ENCODE measurements around the gene PCSK5.
"Not testable (repeated sequence)": the region's sequence is repeated elsewhere in the genome, so short reads cannot be mapped to it uniquely, and the experiment has no call there.

Gene PCSK5

DNA sequence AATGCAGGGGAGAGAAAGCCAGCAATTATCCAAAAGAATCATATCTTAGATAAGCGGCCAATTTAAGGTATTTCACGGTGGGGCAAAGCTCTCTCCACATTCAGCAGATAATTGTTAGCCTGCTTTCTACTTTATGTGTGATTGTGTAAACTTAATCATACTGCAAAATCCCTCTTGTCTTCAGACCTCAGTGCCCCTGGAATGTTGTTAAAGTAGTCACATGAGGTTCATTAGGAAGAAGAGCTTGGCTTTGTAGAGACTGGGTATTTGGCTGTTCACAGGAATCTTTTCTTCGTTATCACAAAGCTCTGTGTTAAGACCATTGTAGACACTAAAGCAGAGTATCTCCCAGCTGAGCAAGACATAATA, 376.8 kb downstream of the PCSK5 start:
- no peak for DNase-seq

DNA sequence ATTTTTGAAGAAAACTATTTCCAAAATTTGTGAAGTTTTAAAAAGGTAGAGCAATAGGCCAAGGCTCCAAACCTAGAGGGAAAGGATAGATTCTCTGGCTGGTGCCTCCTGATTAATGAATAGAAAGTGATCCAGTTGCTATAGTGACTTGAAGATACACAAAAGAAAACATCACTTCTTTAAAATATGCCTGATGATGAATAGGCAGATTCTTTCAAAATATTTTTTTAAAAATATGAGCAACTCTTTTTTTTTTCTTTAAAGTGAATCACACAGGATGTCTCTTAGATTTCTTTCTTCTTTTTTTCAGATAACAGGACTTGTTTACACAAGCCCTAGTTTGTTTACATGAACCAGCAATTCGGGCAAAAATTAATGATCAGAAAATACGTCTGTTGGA, 379.3 kb downstream of the PCSK5 start:
- DNase-seq: no peak

DNA sequence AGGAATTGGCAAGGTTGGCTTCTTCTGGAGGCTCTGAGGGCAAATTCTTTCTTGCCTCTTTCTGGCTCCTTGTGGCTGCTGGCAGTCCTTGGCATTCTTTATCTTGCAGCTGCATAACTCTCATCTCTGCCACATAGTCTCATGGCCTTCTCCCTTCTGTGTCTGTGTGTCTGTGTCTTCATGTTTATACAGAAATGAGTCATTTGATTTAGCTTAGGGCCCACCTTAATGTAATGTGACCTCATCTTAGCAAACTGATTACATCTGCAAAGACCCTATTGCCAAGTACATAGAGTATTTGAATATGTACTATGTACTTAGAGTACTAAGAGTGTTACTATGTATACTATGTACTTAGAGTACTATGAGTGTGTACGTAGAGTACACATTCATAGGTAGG, 381.3 kb downstream of the PCSK5 start:
- no peak for DNase-seq

DNA sequence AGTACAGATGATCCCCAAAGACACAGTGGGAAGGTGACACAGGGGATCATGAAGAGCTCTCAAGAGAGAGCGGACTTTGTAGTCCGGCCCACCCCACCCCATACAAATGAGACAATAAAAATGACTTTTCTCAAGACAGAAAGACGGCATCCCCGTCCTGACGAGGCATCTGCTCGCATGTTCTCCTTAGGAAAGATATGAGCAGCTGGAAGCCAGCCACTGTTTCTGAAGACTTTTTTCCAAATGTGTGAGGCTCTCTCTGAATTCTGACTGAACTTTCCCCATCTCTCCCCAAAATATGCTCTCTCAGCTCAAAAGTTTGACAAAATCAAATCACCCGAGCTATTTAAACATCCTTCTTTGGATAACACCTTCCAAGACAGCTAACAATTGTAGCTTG, 398.6 kb downstream of the PCSK5 start:
- no peak for DNase-seq

DNA sequence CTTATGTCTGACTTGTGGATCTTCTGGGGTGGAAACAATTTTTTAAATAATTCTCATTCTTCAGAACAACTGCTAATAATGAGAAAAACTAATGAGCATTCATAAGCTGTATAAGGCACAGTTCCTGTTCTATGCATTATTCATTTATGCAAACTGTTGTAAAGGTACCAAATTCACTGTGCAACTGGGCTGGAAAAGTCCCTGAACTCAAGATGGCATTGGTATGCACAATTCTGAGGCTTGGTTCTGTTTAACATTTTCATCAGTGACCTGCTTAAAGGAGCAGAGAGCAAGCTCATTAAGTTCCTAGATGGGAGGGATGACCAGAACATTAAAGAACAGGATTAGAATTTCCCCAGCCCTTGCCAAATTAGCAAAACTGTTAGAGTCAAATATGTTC, 399.2 kb downstream of the PCSK5 start:
- no peak for DNase-seq

DNA sequence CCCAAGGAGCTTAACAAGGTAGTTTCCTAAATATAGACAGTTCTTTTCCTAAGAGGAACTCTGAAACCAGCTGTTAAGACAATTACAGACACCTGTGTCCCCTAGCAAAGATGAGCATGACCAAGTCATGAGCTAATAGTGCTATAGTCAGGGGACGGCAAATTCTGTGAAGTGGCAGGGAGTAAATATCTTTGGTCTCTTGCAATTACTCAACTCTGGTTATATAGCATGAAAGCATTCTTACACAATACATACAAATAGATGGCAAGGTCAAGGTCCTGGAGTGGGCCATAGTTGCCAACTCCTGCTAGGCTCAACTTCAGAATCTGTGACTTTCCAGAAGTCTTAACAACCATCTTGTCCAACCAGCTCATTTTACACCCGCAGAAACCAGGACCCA, 400.1 kb downstream of the PCSK5 start:
- DNase-seq: no peak

DNA sequence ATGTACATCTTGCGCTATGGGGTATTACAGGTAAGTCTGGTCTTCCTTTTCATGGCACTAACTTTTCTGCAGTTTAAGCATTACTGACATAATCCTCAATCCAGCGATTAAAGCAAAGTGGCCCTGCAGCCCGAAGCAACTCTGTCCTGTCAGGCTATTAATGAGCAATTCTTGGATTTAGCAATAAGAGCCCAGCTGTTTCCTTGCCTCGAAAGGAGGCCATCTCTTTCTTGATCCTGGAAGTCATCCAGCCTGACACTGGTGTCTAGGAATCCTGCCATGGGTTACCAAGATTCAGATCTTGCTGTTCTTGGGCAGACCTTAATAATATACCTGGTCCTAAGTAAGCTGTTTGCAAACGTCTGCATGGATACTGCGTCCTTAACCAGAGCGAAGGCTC, 401.8 kb downstream of the PCSK5 start:
- DNase-seq: no peak

DNA sequence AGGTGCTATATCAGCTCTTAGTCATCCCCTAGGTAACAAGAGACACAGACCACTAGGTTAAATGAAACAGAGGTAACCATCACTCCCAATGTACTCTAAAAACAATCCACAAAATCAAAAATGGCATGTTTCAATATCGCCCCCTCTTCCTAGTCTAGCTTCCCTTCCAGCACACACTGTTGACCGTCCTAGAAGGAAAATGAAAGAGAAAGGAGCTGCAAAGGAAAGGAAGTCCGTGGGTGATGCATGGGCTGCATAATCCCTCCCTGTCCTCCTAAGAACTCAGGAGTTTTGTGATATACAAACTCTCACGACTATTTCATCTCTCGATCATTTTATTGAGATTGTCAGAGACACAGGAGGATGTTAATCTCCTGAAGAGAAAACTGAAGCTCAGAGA, 402.2 kb downstream of the PCSK5 start:
- no peak for DNase-seq

DNA sequence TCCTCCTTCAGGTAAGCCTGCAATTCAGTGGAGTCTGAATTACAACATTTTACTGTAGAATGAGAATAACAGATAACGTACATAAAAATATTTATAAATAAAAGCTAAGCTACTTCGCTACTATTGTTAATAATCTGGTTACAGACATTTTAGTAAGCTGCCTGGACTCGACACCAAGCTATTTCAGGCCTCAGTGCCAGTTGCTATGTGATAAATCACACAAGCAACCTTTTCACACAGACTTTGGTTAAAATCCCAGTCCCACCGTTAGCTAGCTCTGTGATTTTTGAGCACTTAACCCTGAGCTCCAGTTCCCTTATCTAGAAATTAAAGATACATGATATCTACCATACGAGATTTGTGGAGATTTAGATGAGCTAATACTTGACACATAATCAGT, 403.8 kb downstream of the PCSK5 start:
- no peak for DNase-seq

DNA sequence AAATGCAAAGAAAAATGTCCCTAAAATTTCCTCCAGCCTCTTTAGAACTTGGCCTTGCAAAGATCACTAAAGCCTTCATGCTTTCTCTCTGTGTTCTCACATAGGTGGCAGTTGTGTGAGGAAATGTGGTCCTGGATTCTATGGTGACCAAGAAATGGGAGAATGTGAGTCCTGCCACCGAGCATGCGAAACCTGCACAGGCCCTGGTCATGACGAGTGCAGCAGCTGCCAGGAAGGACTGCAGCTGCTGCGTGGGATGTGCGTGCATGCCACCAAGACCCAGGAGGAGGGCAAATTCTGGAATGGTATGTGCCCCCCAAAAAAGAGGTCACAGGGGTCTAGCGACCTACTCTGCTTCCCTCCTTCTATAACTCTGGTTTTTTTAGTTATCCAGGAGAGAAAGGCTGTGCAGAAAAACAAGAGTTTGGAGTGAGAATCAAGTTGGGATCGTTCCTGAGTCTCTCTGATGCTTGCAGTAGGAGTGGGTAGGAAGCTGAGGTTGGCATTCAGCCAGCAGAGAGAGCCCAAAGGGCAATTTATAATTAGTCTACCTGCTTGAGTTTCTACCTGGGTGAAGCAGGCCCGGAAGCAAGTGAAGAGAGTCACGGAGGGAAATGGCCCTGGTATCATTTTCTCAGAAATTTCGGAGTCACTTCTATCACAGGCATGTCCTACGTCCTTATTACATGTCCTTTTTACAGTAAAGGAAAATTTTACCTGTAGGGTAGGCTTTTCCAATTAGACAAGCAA, 406.3 kb downstream of the PCSK5 start:
- no peak for DNase-seq

DNA sequence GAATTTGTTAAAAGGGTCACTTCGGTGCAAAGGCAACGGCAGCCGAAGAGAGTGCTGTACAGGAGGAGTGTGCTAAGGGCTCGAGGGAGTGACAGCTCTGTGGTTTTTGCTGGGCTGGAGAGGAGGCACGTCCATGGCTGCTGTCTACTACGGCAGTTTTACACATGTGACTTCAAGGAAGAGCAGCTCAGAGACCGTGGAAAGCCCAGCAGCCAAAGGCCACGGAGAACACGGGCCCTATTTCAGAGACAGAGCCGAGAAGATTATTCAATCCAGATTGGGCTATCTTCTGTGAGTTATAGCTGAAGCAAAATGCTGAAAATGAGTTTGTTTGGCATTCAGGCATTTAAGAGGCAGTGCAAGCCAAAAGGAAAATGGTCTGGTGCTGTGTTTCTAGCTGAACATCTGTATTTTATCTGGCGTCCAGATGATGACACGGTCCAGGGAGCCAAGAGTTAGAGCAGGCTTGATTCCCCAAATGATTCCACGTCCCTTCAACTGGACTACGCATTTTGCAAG, 407.3 kb downstream of the PCSK5 start:
- no peak for DNase-seq

DNA sequence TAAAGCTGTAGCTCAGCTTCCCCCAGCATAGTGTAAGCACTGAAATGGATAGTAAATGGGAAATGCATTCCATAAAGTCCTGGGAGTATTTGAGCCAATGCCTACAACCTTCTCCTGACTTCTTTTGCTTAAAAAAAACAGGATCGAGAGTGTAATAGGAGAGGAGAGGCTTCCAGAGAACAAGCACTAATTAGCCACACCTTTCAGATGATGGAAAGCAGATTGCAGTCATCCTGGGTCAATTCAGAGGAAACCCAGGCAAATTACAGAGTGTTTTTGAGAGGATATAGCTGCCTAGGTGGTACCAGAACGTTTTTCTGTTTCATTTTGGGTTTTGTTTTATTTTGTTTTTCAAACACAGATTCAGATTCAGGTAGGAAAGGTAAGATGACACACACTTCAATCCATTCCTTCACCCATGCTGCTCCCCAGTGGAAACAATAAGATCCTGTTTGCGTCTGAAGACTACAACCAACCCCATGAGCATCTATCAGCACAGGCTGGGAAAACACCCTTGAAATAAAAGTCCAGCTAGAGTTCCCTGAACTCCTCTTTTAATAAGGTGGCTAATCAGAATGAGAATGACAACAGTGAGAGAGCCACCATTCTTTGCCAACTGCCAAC, 408.2 kb downstream of the PCSK5 start:
- no peak for DNase-seq

DNA sequence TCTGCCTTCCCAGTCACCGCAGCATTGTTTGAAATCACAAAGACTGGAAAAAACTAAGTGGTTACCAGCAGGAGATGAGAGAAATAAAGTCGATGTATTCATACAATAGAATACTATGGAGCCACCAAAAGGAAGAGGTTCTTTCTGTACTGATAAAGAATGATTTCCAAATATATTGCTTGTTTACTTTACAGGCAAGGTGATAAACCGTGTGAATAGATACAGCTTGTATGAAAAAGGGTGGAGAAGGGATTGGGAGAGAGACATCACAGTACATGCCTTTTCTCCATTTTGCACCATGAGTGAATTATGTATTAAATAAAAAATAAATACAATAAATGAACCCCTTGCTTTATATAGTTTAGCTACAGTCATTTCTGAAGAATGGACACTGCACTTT, 412.1 kb downstream of the PCSK5 start:
- no peak for DNase-seq

DNA sequence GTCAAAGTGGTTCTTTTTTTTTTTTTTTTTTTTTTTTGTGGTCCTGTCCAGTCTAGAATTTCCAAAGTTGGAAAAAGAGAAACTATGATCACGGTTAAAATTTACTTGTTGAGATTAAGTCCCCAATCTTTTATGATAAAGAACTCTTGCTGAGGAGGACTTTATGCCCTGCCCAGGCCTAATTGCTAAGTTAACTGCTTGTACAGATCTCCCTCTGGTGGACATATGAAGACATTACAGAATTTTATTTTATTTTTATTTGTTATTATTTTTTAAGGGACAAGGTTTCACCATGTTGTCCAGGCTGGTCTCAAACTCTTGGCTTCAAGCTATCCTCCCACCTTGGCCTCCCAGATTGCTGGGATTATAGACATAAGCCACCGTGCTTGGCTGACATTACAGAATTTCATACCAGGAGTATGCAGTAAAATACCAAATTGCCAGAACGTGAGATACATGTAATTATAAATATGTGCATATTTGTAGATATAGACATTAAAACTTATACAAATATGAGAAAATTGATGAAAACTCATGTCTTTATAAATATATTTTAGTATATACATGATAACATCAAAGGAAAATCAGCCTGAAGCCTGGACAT, 412.6 kb downstream of the PCSK5 start:
- DNase-seq: peak in 2 of 5 experiments; percentile 7 to 49

DNA sequence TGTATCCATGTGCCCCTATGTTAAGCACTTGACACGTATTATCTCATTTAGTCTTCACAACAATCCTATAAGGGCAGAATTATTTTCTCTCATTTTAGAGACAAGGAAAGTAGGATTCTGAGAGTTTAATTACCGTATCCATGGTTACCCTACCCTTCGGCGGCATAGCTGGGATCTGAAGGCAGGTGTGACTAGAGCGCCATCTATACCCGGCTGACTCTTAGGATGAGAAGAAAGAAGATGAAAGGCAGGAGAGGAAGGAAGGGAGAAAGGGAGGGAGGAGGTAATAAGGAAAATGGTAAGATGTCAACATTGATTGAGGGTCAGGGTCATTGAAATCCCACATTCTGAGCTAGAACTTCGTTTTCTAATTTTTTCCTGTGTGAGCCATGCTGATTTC, 416.6 kb downstream of the PCSK5 start:
- not testable (repeated sequence) for DNase-seq

DNA sequence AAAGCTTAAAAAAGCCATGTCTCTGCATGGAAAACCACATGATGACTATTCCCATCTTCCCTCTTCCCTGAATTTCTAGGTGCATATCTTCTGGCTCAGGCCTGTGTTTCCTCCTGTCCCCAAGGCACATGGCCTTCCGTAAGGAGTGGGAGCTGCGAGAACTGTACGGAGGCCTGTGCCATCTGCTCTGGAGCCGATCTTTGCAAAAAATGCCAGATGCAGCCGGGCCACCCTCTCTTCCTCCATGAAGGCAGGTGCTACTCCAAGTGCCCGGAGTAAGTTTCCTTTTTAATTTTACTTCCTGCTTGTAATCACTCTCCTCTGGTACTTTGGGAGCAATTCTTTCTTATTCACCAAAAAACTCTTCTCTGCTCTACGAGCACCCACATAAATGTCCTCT, 420.1 kb downstream of the PCSK5 start:
- DNase-seq: no peak

DNA sequence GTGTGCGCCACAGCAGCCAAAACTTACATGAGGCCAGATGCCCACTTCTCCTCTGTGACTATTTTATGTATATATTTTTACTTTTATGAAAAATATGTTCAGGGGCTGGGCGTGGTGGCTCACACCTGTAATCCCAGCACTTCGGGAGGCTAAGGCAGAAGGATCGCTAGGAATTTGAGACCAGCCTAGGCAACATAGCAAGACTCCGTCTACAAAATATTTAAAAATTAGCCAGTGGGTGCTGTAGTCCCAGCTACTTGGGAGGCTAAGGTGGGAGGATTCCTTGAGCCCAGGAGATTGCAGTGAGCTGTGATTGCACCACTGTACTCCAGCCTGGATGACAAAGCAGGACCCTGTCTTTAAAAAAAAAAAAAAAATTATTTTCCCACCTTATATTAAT, 420.5 kb downstream of the PCSK5 start:
- DNase-seq: no peak

DNA sequence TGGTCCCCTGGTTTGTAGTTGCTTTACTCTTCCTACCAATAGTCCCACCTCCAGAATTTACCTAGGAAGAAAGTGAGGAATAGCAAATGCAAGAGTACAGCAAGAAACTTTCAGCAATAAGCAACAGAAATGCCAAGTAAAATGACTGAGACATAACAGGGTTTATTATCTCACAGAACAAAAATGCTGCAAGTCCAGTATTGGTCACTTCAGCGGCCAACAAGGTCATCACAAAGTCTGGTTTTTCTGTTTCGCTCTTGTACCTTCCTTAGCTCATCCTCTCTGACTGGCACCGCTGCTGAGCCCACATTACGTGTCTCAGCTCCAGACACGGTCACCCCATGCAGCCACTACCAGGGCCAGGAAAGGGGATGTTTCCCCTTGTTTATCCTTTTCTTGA, 421.1 kb downstream of the PCSK5 start:
- DNase-seq: no peak

DNA sequence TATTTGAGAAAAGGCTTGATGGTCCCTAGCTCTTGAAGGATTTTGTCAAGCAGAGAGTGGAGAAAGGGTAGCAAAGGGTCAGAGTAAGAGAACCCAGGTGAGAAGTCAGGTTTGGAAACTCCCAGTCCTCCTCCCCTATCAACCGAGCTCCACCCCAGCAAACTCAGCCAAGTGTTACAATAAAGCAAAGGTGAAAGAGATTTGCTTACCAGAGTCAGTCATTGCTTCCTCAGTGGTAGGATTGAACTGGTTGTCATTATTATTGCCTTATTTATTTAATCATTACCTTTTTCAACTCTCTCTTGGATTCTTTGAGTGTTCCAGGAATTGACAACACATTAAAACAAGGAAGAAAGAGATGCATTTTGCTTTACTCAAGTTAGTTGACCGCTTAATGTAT, 423.3 kb downstream of the PCSK5 start:
- no peak for DNase-seq

DNA sequence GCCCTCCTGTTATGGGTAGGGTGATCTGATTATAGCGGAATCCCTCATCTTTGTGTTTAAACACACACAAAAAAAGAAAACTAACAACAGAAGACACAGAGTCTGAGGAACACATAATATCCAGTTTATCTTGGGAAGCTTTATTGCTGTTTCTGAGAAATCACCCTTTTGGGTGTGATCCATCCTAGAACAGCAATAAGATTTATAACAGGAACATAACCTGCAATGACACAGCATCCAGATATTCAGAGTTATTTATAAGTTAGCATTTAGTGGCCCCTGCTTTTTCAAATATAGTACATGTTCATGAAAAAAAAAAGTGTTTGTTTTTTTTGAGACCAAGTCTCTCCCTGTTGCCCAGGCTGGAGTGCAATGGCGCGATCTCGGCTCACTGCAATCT, 423.8 kb downstream of the PCSK5 start:
- DNase-seq: no peak

DNA sequence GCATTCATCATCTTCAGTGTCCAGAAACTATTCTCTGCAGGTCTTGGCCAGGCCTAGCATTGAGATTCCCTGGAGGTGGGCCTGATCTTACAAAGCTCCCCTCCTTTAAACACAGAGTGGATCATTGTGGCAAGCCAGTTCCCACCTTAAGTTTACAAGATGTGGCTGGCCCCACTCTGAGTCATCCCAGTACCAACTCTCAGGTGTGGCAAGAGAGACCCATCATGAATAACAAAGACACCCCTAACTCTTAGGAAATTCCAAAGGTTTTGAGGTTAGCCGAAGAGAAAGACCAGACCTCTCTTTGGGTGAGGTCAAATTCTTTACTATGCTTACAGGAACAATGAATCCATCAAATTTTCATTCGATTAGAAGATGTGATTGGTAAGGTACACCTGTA, 425.6 kb downstream of the PCSK5 start:
- DNase-seq: no peak

DNA sequence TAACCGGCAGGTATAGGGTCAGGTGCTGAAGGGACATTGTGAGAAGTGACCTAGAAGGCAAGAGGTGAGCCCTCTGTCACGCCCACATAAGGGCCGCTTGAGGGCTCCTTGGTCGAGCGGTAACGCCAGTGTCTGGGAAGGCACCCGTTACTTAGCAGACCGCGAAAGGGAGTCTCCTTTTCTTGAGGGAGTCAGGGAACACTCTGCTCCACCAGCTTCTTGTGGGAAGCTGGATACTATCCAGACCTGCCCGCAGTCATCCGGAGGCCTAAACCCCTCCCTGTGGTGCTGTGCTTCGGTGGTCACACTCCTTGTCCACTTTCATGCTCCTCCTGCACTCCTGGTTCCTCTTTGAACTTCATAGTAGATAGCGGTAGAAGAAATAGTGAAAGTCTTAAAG, 429.0 kb downstream of the PCSK5 start:
- not testable (repeated sequence) for DNase-seq

DNA sequence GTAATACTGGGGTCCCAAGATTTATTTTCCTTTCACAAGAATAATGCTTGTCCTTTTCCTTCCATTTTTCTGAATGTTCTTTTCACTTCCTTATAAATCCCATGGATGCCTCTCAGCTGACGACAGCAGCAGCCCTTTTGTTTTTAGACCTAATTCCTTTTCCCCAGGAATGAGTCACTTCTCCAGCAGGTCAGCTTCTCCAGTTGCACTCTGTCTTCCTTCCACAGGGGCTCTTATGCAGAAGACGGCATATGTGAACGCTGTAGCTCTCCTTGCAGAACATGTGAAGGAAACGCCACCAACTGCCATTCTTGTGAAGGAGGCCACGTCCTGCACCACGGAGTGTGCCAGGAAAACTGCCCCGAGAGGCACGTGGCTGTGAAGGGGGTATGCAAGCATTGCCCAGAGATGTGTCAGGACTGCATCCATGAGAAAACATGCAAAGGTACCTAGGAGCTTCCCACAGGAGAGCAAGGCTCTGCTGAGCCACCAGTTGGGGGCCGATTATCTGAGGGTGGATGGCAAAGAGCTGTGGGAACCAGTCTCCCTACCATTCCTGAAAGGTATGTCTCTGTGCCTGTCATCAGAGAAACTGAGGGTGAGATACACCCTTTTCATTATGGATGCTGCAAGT, 430.8 kb downstream of the PCSK5 start:
- DNase-seq: no peak

DNA sequence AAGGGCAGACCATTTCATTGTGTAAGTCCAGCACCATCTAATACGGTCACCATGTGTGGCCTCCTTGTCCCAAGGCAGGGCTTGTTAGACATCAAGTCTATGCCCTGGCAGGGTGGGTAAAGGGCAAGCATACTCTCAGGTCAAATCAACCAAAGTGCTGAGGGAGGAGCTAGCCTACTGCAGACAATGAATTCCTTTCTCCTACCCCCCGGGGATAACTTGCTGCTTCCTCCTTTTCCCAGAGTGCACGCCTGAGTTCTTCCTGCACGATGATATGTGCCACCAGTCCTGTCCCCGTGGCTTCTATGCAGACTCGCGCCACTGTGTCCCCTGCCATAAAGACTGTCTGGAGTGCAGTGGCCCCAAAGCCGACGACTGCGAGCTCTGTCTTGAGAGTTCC, 432.3 kb downstream of the PCSK5 start:
- no peak for DNase-seq

All from T-helper 2 cell (primary cell).